KMS-11 (cell line): ENCODE results near the gene SCN10A.

ENCODE experiments used
- H2AFZ ChIP-seq: fragments of 200-600 bp; sonication (generic); 2 replicates; pipeline ENCODE4 v1.6.1; 2016; ENCODE audit warnings: antibody characterized with exemption, mixed run types, low read depth
- H3K27ac ChIP-seq: fragments of 200-600 bp; sonication (generic); 2 replicates; pipeline ENCODE4 v1.6.1; 2016; ENCODE audit warnings: mild to moderate bottlenecking, mixed run types
- H3K27me3 ChIP-seq: fragments of 200-600 bp; sonication (generic); 2 replicates; pipeline ENCODE4 v1.6.1; 2017; ENCODE audit warnings: mild to moderate bottlenecking, low read depth, mixed run types, moderate library complexity; ENCODE audit not compliant: insufficient read depth
- H3K36me3 ChIP-seq: fragments of 200-600 bp; sonication (generic); 2 replicates; pipeline ENCODE4 v1.6.1; 2017; ENCODE audit warnings: mild to moderate bottlenecking, mixed run types; ENCODE audit not compliant: insufficient read depth
- H3K4me1 ChIP-seq: fragments of 200-600 bp; sonication (generic); 2 replicates; pipeline ENCODE4 v1.6.1; 2016; ENCODE audit warnings: mild to moderate bottlenecking, low read depth, mixed run types; ENCODE audit not compliant: poor library complexity, severe bottlenecking
- H3K4me2 ChIP-seq: fragments of 200-600 bp; sonication (generic); 2 replicates; pipeline ENCODE4 v1.7.0; 2016; ENCODE audit warnings: mild to moderate bottlenecking, mixed run types
- H3K4me3 ChIP-seq: fragments of 200-600 bp; sonication (generic); IDR thresholded peaks from 2 replicates; pipeline ENCODE4 v1.6.1; 2017; ENCODE audit warnings: low read depth, low read length, mixed read lengths; ENCODE audit not compliant: insufficient read depth
- H3K79me2 ChIP-seq: fragments of 200-600 bp; sonication (generic); 2 replicates; pipeline ENCODE4 v1.6.1; 2016; ENCODE audit warnings: low read depth, mixed run types; ENCODE audit not compliant: insufficient read depth
- H3K9ac ChIP-seq: fragments of 200-600 bp; sonication (generic); 2 replicates; pipeline ENCODE4 v1.6.1; 2016; ENCODE audit warnings: mild to moderate bottlenecking, mixed run types
- H4K20me1 ChIP-seq: fragments of 200-600 bp; sonication (generic); 2 replicates; pipeline ENCODE4 v1.6.1; 2016; ENCODE audit warnings: mild to moderate bottlenecking, mixed run types; ENCODE audit not compliant: insufficient read depth
- CTCF ChIP-seq: fragments of 200-600 bp; sonication (generic); conservative IDR thresholded peaks from 2 replicates; pipeline ENCODE4 v1.6.1; 2017; ENCODE audit warnings: low read depth, mild to moderate bottlenecking, antibody characterized with exemption, low read length, moderate library complexity, mixed read lengths

The SCN10A gene

GRCh38 chr3:38722781-38723568 is 93.0 kb downstream of the SCN10A start:
- Histone ChIP-seq H3K36me3 (no peaks in the 10 kb centered on the region), H3K4me3 (no peak overlapping the region), H3K4me1 (no peaks in the 10 kb centered on the region), H3K27ac (no peak overlapping the region), H2AFZ (no peak overlapping the region), H4K20me1 (no peaks in the 10 kb centered on the region), H3K27me3 (no peaks in the 10 kb centered on the region), H3K9ac (no peak overlapping the region), H3K79me2 (no peaks in the 10 kb centered on the region), H3K4me2 (no peak overlapping the region)
- no peak for TF ChIP-seq CTCF

DNA sequence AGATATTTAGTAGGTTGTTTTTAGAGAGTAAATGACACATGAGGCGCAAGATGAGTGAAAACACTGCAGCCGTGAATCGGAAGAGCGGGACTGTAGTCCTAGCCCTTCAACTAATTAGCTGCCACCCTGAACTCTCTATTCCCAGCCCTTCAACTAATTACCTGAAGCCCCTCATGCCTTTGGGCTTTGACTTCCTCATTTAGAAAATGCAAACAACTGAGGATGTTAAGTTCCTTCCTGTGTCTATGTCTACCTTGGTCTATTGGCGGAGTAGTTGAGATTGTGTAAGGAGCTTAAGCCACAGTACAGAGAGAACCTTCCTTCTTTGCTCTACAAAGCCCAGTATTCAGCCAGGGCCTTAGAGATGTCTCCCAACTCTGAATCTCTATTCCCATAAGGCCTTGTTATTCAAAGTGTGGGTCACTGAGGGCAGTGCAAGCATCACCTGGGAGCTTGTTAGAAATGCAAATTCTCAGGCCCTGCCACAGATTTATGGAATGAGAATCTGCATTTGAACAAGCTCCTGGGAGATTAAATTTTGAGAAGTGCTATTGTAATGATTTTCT is 94.7 kb downstream of the SCN10A start:
- Histone ChIP-seq H3K4me1 (no peaks in the 10 kb centered on the region), H3K27ac (no peak overlapping the region), H3K9ac (no peak overlapping the region), H3K36me3 (no peaks in the 10 kb centered on the region), H2AFZ (no peak overlapping the region), H3K4me3 (no peak overlapping the region), H3K27me3 (no peaks in the 10 kb centered on the region), H4K20me1 (no peaks in the 10 kb centered on the region), H3K4me2 (no peak overlapping the region), H3K79me2 (no peaks in the 10 kb centered on the region)
- no peak for TF ChIP-seq CTCF

- Histone ChIP-seq H3K4me3 (no peak overlapping the region), H3K27ac (no peak overlapping the region), H4K20me1 (no peaks in the 10 kb centered on the region), H3K9ac (no peak overlapping the region), H2AFZ (no peak overlapping the region), H3K27me3 (no peaks in the 10 kb centered on the region), H3K79me2 (no peaks in the 10 kb centered on the region), H3K36me3 (no peaks in the 10 kb centered on the region), H3K4me1 (no peaks in the 10 kb centered on the region), H3K4me2 (no peak overlapping the region)
- no peak for TF ChIP-seq CTCF
Observed at GRCh38 chr3:38720465-38720864, 95.6 kb downstream of the SCN10A start.

GRCh38 chr3:38717355-38718240 is 98.4 kb downstream of the SCN10A start:
- H3K4me2 ChIP-seq: no peak overlapping the region
- no peak overlapping the region for H3K27ac ChIP-seq
- TF ChIP-seq CTCF: no peak
- no peak overlapping the region for H3K9ac ChIP-seq
- H3K27me3 ChIP-seq: no peaks in the 10 kb centered on the region
- H3K79me2 ChIP-seq: no peaks in the 10 kb centered on the region
- no peaks in the 10 kb centered on the region for H3K36me3 ChIP-seq
- H3K4me3 ChIP-seq: no peak overlapping the region
- H2AFZ ChIP-seq: no peak overlapping the region
- H4K20me1 ChIP-seq: no peaks in the 10 kb centered on the region
- H3K4me1 ChIP-seq: no peaks in the 10 kb centered on the region
